HG02678 (cell line): Measurements from ENCODE around the gene MSX2.

Experiments
- ATAC-seq: cut with Tn5 transposase; IDR thresholded peaks from one replicate; pipeline ENCODE4 v1.9.1; 2021; ENCODE audit warnings: mild to moderate bottlenecking, moderate library complexity; ENCODE audit not compliant: unreplicated experiment

MSX2 gene

GRCh38 chr5:174717826-174718455, 6.4 kb upstream of the MSX2 start:
- no peak for ATAC-seq

GRCh38 chr5:174718880-174719610, 5.3 kb upstream of the MSX2 start:
- ATAC-seq: no peak

DNA sequence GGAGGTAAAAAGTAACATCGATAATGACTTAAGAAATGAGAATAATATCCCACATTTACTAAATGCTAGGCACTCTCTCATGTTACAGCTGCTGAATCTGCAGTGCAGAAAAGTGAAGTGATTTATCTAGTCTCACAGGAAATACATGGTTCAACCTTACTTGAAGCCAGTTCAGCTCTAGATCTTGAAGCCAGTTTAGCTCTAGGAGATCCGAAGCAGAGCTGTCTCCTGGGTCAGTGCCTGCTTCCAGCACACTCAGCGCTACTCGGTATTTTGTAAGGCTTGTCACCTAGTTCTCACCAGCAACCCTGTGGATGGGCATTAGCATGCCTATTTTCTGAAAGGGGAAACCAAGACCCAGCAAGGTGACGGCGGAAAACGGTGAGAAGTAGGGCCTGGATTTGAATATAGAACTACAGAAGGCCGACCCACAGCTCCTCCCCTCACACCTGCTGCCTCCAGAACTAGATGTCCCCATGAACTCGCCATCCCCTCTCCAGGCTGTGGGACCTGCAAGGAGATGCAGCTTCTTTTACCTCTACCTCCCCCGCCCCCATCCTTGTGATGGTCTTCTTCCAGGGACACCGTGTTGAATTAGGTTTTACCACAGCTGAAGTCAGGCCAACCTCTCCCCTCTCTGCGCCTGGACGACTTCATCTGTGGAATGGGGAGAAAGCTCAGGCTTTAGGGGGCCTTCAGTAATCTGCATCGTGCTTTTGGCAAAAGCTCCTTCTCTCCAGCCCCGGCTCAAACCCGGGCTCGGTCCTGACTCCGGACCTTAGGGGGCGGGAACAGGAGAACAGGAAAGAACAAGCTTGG, 4.4 kb upstream of the MSX2 start:
- ATAC-seq: no peak

GRCh38 chr5:174720612-174721529, 3.5 kb upstream of the MSX2 start:
- no peak for ATAC-seq

DNA sequence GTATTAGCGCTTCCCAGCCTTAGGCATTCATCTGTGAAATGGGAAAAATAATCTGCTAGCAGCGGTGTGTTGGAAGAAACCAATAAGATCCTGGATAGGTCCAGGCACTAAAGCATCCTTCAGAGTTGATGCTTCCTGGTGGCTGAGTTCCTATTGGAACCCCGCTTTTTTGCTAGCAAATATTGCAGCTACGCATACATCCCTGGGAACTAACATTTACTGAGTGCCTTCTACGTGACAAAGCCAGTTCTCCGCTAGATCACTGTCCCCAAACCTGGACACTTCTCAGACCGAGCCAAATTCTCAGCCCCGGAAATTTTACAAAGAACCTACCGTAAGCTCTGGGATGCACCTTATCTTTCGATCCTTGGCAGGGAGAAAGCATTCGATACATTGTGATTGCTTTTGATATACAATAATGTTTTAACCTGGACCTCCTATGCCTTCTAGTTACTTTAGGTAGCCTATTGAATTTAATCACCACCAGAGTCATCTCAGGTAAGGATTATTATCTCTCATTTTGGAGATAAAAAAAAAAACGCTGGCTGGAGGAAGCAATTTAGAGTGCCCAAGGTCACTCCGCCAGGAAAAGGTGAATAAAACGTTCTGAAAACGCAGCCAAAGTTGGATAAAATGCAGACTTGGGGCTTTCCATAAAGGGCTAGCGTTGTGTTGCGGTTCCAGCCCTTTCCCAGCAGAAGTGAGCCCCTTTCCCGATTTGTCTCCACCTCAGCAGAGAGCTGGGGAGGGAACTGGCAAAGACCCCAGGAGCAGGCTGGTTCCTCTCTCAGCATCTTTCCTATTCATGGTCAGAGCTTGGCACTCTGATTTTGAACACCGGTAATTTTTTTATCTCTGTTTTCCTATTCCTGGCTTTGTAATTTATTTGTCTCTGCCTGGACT, 2.6 kb upstream of the MSX2 start:
- no peak for ATAC-seq

DNA sequence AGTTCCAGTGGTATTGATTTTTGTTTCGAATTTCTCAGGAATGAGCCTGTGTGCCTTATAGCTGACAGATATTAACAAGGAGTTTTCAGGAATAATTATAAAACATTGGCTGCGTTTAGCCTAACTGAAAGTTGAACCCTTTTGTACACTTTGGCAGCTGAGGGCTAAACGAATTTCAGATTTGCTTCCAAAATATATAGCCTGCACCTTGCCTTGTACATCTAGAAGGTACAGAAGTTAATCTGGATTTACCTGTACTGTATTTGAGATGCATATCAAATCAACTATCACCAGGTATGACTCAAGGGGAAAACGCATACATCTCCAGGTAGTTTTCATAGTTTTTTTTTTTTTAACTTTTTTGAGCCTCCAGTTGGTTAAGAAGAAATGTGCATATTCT, 1.9 kb upstream of the MSX2 start:
- no peak for ATAC-seq

DNA sequence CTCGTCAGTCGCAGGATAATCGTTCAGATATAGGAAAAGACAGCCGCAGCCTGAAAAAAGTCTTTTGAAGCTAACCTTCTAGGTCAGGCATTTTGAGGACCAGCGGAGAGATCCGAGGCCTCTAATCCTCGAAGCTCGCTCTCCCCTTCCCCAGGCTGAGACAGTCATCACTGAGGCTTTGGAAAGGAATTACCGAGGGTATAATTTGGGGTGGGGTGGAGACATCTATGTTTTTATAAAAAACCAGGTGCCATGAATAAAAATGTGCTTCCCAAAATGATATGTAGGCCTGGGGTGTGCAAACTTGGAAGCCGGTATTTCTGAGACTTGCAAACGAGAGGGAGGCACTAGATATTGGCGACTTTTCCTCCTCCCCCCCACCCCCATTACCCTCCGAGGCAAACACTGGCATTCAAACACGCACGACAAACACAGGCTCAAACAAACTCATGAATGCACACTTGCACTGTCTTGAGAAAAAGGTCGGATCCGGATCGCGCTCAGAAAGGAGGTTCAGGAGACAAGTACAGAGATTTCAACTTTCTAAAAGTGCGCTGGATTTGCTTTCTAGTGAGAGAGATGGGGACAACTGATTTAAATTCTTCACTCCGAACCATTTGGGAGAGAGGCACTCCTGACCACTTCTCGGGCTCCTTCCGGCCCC, 935 bp upstream of the MSX2 start:
- ATAC-seq: no peak

DNA sequence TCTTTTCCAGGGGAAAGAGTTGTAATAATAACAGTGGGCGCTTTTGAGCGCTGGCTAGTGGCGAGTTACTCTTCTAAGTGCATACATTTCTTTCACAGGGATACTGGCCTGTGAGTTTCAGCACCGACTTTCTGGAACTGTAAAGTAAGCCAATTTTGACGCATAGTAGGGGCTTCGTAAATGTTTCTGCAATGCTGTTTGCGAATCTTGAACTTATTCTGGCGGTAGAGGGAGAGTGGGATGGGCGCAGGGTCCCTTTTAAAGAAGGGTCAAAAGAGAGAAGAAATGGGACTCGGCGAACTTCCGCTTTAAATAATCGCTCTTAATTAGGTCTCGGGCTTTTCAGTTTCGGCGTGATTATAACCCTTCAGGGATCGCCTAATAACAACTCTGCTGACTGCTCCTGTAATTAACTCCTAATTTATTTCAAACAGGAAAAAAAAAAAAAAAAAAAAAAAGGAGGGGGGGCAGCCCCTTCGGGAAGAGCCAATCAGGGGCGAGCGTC, 351 bp upstream of the MSX2 start:
- no peak for ATAC-seq

GRCh38 chr5:174725261-174725990, 1.0 kb downstream of the MSX2 start:
- ATAC-seq: no peak

GRCh38 chr5:174725991-174726601, 1.7 kb downstream of the MSX2 start:
- ATAC-seq: no peak

DNA sequence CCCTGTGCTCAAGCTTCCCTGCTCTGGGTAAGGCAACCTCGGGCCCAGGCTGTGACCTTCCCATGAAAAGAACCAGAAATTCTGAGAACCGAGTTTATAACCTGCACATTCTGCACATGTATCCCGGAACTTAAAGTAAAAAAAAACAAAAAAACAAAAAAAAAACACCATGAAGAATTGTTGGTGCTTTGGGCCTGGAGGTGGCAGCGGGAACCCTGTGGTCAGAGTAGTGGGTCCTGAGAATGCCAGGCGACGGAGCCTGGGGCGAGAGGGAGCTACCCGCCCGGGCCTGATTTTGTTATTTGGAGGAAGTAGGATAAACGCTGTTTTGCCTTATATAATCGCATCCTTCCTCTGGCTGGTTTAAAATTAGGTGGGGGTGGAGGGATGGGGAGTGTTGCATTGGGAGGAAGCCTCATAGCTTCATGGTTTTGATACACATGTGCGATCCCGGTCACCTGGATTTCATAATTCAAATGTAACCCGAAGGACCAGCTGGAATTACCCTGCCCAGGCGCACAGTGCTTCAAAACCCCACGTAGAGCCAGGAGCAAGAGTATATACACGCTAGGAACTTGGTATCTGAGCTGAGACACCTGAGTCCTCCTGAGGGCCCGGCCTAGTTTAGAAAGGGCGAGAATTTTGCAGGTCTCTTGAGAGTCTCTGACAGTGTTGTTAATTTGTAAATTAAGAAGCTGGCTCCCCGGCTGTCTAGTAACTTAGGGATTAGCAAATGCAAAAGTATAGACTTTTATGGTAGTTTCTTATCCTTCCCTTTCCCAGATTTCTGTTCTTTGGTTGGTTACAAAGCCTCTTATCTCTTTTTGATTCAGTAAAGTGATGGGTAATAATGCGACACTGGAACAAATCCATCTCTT, 2.8 kb downstream of the MSX2 start:
- no peak for ATAC-seq

- no peak for ATAC-seq
Observed at GRCh38 chr5:174727794-174728680, 3.7 kb downstream of the MSX2 start.

DNA sequence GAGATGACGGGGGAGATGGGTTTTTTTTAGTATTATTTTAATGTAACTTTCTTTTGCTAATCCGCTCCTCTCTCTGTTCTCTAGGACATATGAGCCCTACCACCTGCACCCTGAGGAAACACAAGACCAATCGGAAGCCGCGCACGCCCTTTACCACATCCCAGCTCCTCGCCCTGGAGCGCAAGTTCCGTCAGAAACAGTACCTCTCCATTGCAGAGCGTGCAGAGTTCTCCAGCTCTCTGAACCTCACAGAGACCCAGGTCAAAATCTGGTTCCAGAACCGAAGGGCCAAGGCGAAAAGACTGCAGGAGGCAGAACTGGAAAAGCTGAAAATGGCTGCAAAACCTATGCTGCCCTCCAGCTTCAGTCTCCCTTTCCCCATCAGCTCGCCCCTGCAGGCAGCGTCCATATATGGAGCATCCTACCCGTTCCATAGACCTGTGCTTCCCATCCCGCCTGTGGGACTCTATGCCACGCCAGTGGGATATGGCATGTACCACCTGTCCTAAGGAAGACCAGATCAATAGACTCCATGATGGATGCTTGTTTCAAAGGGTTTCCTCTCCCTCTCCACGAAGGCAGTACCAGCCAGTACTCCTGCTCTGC, 4.8 kb downstream of the MSX2 start:
- no peak for ATAC-seq

DNA sequence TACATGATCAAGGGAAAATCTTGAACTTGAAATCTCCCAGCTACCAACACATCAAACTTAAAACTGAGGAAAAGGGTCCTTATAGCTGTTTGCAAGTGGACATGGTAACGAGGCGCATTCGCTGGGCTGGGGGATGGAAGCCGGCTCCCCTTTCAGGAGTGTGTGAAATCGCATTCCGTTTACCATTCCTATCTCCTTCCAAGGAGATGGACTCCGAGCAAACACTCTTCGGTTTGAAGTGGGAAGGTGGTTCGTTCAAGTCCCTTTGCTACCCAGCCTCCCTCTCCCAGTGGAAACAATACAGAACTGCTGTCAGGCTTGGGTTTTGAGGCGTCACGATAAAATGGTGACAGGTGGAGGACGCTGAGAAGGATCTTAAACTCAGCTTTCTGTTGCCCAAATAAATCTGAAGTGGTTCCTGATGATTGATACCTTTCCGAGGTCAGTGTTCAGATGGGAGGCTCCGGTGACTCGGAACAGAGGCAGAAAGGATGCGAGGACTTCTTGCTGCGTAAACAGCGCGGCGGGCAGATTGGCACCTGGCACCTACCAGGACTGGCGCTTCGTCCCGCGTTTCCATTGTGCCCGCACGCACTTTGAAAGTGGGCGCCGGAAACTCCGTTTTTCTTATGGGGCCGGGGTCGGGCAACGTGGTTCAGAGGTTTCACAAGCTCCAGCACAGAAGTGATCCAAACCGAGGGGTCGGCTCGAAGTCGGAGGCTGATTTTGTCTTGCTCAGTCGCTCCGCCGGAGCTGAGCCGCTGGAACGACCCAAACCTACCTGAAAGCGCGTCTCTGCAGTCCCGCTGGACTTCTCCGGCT, 7.0 kb downstream of the MSX2 start:
- no peak for ATAC-seq
